ENCODE measurements around the gene LPP. TPM values are rescaled to one million over a fixed set of nuclear protein-coding genes. Genes with fewer than 3 reads are reported as not detected.

Gene LPP
- total and polyA plus RNA-seq, 2 of the 13 experiments (the other 11 are each of a cell fraction or from before 2014, with no cell fraction given) = 19.2 to 29.9 TPM

- peak; percentile 73 for TF ChIP-seq ARID4A (CRISPR knock-in tag; IDR thresholded peaks at IDR 0.05; ENCODE audit: borderline replicate concordance)
- TF ChIP-seq, protein P1, sequence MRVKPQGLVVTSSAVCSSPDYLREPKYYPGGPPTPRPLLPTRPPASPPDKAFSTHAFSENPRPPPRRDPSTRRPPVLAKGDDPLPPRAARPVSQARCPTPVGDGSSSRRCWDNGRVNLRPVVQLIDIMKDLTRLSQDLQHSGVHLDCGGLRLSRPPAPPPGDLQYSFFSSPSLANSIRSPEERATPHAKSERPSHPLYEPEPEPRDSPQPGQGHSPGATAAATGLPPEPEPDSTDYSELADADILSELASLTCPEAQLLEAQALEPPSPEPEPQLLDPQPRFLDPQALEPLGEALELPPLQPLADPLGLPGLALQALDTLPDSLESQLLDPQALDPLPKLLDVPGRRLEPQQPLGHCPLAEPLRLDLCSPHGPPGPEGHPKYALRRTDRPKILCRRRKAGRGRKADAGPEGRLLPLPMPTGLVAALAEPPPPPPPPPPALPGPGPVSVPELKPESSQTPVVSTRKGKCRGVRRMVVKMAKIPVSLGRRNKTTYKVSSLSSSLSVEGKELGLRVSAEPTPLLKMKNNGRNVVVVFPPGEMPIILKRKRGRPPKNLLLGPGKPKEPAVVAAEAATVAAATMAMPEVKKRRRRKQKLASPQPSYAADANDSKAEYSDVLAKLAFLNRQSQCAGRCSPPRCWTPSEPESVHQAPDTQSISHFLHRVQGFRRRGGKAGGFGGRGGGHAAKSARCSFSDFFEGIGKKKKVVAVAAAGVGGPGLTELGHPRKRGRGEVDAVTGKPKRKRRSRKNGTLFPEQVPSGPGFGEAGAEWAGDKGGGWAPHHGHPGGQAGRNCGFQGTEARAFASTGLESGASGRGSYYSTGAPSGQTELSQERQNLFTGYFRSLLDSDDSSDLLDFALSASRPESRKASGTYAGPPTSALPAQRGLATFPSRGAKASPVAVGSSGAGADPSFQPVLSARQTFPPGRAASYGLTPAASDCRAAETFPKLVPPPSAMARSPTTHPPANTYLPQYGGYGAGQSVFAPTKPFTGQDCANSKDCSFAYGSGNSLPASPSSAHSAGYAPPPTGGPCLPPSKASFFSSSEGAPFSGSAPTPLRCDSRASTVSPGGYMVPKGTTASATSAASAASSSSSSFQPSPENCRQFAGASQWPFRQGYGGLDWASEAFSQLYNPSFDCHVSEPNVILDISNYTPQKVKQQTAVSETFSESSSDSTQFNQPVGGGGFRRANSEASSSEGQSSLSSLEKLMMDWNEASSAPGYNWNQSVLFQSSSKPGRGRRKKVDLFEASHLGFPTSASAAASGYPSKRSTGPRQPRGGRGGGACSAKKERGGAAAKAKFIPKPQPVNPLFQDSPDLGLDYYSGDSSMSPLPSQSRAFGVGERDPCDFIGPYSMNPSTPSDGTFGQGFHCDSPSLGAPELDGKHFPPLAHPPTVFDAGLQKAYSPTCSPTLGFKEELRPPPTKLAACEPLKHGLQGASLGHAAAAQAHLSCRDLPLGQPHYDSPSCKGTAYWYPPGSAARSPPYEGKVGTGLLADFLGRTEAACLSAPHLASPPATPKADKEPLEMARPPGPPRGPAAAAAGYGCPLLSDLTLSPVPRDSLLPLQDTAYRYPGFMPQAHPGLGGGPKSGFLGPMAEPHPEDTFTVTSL (CRISPR knock-in tag; IDR thresholded peaks at IDR 0.05; ENCODE audit: borderline replicate concordance) = peak; percentile 55; the same call in 1 of the 2 replicates
- no peak for TF ChIP-seq CCAR2 (optimal IDR thresholded peaks at IDR 0.05; ENCODE audit: low read depth, low read length)
- TF ChIP-seq, protein P2, sequence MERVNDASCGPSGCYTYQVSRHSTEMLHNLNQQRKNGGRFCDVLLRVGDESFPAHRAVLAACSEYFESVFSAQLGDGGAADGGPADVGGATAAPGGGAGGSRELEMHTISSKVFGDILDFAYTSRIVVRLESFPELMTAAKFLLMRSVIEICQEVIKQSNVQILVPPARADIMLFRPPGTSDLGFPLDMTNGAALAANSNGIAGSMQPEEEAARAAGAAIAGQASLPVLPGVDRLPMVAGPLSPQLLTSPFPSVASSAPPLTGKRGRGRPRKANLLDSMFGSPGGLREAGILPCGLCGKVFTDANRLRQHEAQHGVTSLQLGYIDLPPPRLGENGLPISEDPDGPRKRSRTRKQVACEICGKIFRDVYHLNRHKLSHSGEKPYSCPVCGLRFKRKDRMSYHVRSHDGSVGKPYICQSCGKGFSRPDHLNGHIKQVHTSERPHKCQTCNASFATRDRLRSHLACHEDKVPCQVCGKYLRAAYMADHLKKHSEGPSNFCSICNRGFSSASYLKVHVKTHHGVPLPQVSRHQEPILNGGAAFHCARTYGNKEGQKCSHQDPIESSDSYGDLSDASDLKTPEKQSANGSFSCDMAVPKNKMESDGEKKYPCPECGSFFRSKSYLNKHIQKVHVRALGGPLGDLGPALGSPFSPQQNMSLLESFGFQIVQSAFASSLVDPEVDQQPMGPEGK (CRISPR knock-in tag; IDR thresholded peaks at IDR 0.05) = no peak; the same call in none of the 2 replicates
- no peak for TF ChIP-seq ZNF530 (CRISPR knock-in tag; IDR thresholded peaks at IDR 0.05; ENCODE audit: low read depth)
- 0 out of 2 replicates have a peak, but pooled peaks have one; percentile 17 for TF ChIP-seq FOXO1 (CRISPR knock-in tag; IDR thresholded peaks at IDR 0.05)
- TF ChIP-seq ZNF629 (CRISPR knock-in tag; conservative IDR thresholded peaks at IDR 0.05) = peak; percentile 99
- no peak for TF ChIP-seq FOXC1 (CRISPR knock-in tag; IDR thresholded peaks at IDR 0.05; ENCODE audit: borderline replicate concordance)
- TF ChIP-seq HNRNPLL (IDR thresholded peaks at IDR 0.05; ENCODE audit: low read depth, low read length, poor library complexity, severe bottlenecking) = peak; percentile 65
- TF ChIP-seq, protein P3, sequence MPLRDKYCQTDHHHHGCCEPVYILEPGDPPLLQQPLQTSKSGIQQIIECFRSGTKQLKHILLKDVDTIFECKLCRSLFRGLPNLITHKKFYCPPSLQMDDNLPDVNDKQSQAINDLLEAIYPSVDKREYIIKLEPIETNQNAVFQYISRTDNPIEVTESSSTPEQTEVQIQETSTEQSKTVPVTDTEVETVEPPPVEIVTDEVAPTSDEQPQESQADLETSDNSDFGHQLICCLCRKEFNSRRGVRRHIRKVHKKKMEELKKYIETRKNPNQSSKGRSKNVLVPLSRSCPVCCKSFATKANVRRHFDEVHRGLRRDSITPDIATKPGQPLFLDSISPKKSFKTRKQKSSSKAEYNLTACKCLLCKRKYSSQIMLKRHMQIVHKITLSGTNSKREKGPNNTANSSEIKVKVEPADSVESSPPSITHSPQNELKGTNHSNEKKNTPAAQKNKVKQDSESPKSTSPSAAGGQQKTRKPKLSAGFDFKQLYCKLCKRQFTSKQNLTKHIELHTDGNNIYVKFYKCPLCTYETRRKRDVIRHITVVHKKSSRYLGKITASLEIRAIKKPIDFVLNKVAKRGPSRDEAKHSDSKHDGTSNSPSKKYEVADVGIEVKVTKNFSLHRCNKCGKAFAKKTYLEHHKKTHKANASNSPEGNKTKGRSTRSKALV (CRISPR knock-in tag; IDR thresholded peaks at IDR 0.05) = peak; percentile 55; the same call in 1 of the 2 replicates
- TF ChIP-seq ZBTB38 (CRISPR knock-in tag; IDR thresholded peaks at IDR 0.05) = peak; percentile 65
These were observed at the start of gene LPP (continued) for GRCh38 chr3:188154014-188154808.
